H9 (cell line): Measurements from ENCODE around the gene SLC1A4. TPM values are rescaled to one million over a fixed set of nuclear protein-coding genes. Genes with fewer than 3 reads are reported as not detected.

ENCODE experiments used
- DNase-seq: peaks from one replicate; pipeline ENCODE4 v3.0.0-alpha.2; 2017
- H2AFZ ChIP-seq: one replicate; pipeline ENCODE4 v1.6.1; 2013; ENCODE audit warnings: mild to moderate bottlenecking, low read length, control low read depth, moderate library complexity
- H2AK5ac ChIP-seq: 2 replicates; pipeline ENCODE4 v1.6.1; 2013; ENCODE audit warnings: low read length, control low read depth, mixed read lengths; ENCODE audit not compliant: insufficient read length
- H2BK120ac ChIP-seq: one replicate; pipeline ENCODE4 v1.6.1; 2013; ENCODE audit warnings: low read depth, mild to moderate bottlenecking, low read length, control low read depth, inconsistent platforms; ENCODE audit not compliant: poor library complexity, severe bottlenecking
- H2BK12ac ChIP-seq: 2 replicates; pipeline ENCODE4 v1.6.1; 2013; ENCODE audit warnings: low read length, control low read depth, mixed read lengths, low read depth; ENCODE audit not compliant: insufficient read length
- H2BK15ac ChIP-seq: 2 replicates; pipeline ENCODE4 v1.6.1; 2013; ENCODE audit warnings: low read depth, low read length, control low read depth
- H2BK20ac ChIP-seq: one replicate; pipeline ENCODE4 v1.6.1; 2013; ENCODE audit warnings: low read depth, mild to moderate bottlenecking, low read length, control low read depth, inconsistent platforms; ENCODE audit not compliant: poor library complexity, severe bottlenecking
- H2BK5ac ChIP-seq: 2 replicates; pipeline ENCODE4 v1.6.1; 2013; ENCODE audit warnings: low read length, control low read depth, mixed read lengths; ENCODE audit not compliant: insufficient read length
- H3K14ac ChIP-seq: 2 replicates; pipeline ENCODE4 v1.6.1; 2013; ENCODE audit warnings: low read length, control low read depth; ENCODE audit not compliant: insufficient read depth
- H3K18ac ChIP-seq: 2 replicates; pipeline ENCODE4 v1.6.1; 2013; ENCODE audit warnings: low read depth, mild to moderate bottlenecking, mixed read lengths, low read length, control low read depth; ENCODE audit not compliant: insufficient read length
- H3K23ac ChIP-seq: 2 replicates; pipeline ENCODE4 v1.6.1; 2013; ENCODE audit warnings: low read length, control low read depth, mixed read lengths, low read depth; ENCODE audit not compliant: insufficient read length
- H3K23me2 ChIP-seq: 2 replicates; pipeline ENCODE4 v1.6.1; 2013; ENCODE audit warnings: low read depth, mild to moderate bottlenecking, mixed read lengths, low read length, control low read depth; ENCODE audit not compliant: insufficient read length, poor library complexity, severe bottlenecking
- H3K27ac ChIP-seq: 2 replicates; pipeline ENCODE4 v1.5.1; 2013; ENCODE audit warnings: low read length, control low read depth, mixed read lengths, low read depth; ENCODE audit not compliant: insufficient read length
- H3K27me3 ChIP-seq: 2 replicates; pipeline ENCODE4 v1.6.1; 2013; ENCODE audit warnings: low read length, control low read depth, inconsistent platforms; ENCODE audit not compliant: insufficient read depth
- H3K4ac ChIP-seq: 2 replicates; pipeline ENCODE4 v1.6.1; 2013; ENCODE audit warnings: low read depth, mild to moderate bottlenecking, control low read depth, inconsistent platforms, low read length, moderate library complexity
- H3K4me1 ChIP-seq: 2 replicates; pipeline ENCODE4 v1.6.1; 2013; ENCODE audit warnings: low read length, control low read depth, inconsistent platforms; ENCODE audit not compliant: insufficient read depth
- H3K4me2 ChIP-seq: 2 replicates; pipeline ENCODE4 v1.6.1; 2013; ENCODE audit warnings: low read length, control low read depth, mixed read lengths; ENCODE audit not compliant: insufficient read length, insufficient read depth
- H3K56ac ChIP-seq: 2 replicates; pipeline ENCODE4 v1.6.1; 2013; ENCODE audit warnings: low read depth, mild to moderate bottlenecking, mixed read lengths, low read length, control low read depth; ENCODE audit not compliant: insufficient read length
- H3K79me1 ChIP-seq: 2 replicates; pipeline ENCODE4 v1.6.1; 2013; ENCODE audit warnings: low read depth, mild to moderate bottlenecking, moderate library complexity, low read length, control low read depth, inconsistent platforms; ENCODE audit not compliant: insufficient read depth, poor library complexity, severe bottlenecking
- H3K79me2 ChIP-seq: 2 replicates; pipeline ENCODE4 v1.6.1; 2013; ENCODE audit warnings: low read length, control low read depth, inconsistent platforms; ENCODE audit not compliant: insufficient read depth
- H3K9ac ChIP-seq: 2 replicates; pipeline ENCODE4 v1.6.1; 2013; ENCODE audit warnings: low read length, control low read depth, mixed read lengths; ENCODE audit not compliant: insufficient read length; ENCODE audit errors: extremely low read depth
- H3K9me3 ChIP-seq: one replicate; pipeline ENCODE4 v1.6.1; 2013; ENCODE audit warnings: low read depth, low read length, inconsistent platforms; ENCODE audit not compliant: control insufficient read depth
- H3T11ph ChIP-seq: one replicate; pipeline ENCODE4 v1.6.1; 2013; ENCODE audit warnings: mild to moderate bottlenecking, low read length, control low read depth, inconsistent platforms
- H4K20me1 ChIP-seq: one replicate; pipeline ENCODE4 v1.6.1; 2013; ENCODE audit not compliant: control insufficient read depth, insufficient read length, insufficient read depth
- H4K5ac ChIP-seq: 2 replicates; pipeline ENCODE4 v1.6.1; 2013; ENCODE audit warnings: low read depth, mild to moderate bottlenecking, mixed read lengths, low read length, control low read depth; ENCODE audit not compliant: insufficient read length
- H4K8ac ChIP-seq: replicated peaks from 2 replicates; pipeline ENCODE4 v1.6.1; 2013; ENCODE audit warnings: low read length, control low read depth, mixed read lengths, low read depth; ENCODE audit not compliant: insufficient read length
- H4K91ac ChIP-seq: 2 replicates; pipeline ENCODE4 v1.6.1; 2013; ENCODE audit warnings: low read depth, mild to moderate bottlenecking, moderate library complexity, mixed read lengths, low read length, control low read depth; ENCODE audit not compliant: insufficient read length
- H3K27ac Mint-ChIP-seq, 3 experiments: 2 replicates in 2 of 3; 3 replicates in 1 of 3; pipeline ENCODE4 v1.8.0; 2020 to 2021; ENCODE audit warnings: mixed read lengths in 3 of 3, mild to moderate bottlenecking in 1 of 3, moderate library complexity in 1 of 3
- H3K27me3 Mint-ChIP-seq: 2 replicates; pipeline ENCODE4 v1.8.0; 2021; ENCODE audit warnings: low read depth, mild to moderate bottlenecking, moderate library complexity, mixed read lengths
- H3K36me3 Mint-ChIP-seq, 3 experiments: 2 replicates in 2 of 3; 3 replicates in 1 of 3; pipeline ENCODE4 v1.8.0; 2020 to 2021; ENCODE audit warnings: low read depth in 3 of 3, mixed read lengths in 3 of 3; ENCODE audit not compliant: insufficient read depth in 1 of 3
- H3K4me1 Mint-ChIP-seq, 2 experiments: 2 replicates each; pipeline ENCODE4 v1.8.0; 2020; ENCODE audit warnings: mixed read lengths in 2 of 2
- H3K4me3 Mint-ChIP-seq, 2 experiments: 2 replicates in 1 of 2; 3 replicates in 1 of 2; pipeline ENCODE4 v1.8.0; 2020 to 2021; ENCODE audit warnings: mild to moderate bottlenecking in 2 of 2, mixed read lengths in 2 of 2, moderate library complexity in 1 of 2
- H3K9me3 Mint-ChIP-seq, 2 experiments: 2 replicates in 1 of 2; 3 replicates in 1 of 2; pipeline ENCODE4 v1.8.0; 2020; ENCODE audit warnings: mild to moderate bottlenecking in 2 of 2, mixed read lengths in 2 of 2, moderate library complexity in 1 of 2
- CTCF ChIP-seq: fragments of 200-600 bp; sonication (generic); conservative IDR thresholded peaks from 3 replicates; pipeline ENCODE4 v1.8.0; 2021; ENCODE audit warnings: antibody characterized with exemption, mild to moderate bottlenecking
- WGBS: extraction: QIAGEN DNeasy Blood & Tissue Kit; methylation state at CpG from one replicate; pipeline ENCODE4 v1.1.7; 2013; ENCODE audit warnings: missing lambda C conversion rate, low lambda C conversion rate, mixed read lengths; ENCODE audit not compliant: insufficient read length; ENCODE audit errors: extremely low coverage; 5-methylcytosine and 5-hydroxymethylcytosine counted together
- total RNA-seq: library from RNA; stranded (reverse); gene quantifications from 2 replicates; pipeline ENCODE4 v1.2.1, GENCODE V29; 2021

Gene SLC1A4
- total RNA-seq, 1 experiment from 2014 or later = 1.9 TPM

DNA sequence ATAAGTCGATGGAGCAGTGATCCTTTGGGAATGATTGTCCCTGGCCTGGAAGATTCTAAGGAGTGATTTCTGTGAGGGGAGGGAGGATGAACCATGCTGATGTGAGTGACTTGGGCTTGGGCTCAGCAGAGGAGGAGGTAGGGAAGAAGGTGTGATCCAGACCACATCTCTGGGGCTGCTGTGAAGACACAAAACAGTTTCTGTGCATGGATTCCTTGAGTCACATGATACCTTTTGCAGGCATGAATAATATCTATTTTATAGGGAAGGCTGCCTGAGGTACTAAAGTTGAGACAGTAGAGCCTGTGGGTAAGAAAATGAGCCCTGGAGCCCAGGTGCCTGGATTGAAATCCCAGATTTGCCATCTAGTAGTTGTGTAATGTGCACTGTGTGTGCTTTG, 29.8 kb downstream of the SLC1A4 start:
- no peak overlapping the region for H3K27ac ChIP-seq
- Mint-ChIP-seq H3K4me1 (peaks cover 4 to 10% of the 10 kb centered on the region in 2 experiments), H3K27ac (no peak overlapping the region; a peak in 1 of 7 replicates), H3K27me3 (no peaks in the 10 kb centered on the region), H3K36me3 (peaks cover 0 to 2% (median 0%) of the 10 kb centered on the region in 3 experiments; a peak in 3 of 7 replicates), H3K9me3 (no peaks in the 10 kb centered on the region), H3K4me3 (no peak overlapping the region)
- no peak overlapping the region for H2BK120ac ChIP-seq
- no peak overlapping the region for H3T11ph ChIP-seq
- H3K18ac ChIP-seq = no peak overlapping the region
- no peak overlapping the region for H2AK5ac ChIP-seq
- H3K14ac ChIP-seq = no peak overlapping the region
- H4K5ac ChIP-seq = no peak overlapping the region
- no peak overlapping the region for H3K9ac ChIP-seq
- no peak overlapping the region for H4K91ac ChIP-seq
- H2AFZ ChIP-seq = no peak overlapping the region
- H2BK20ac ChIP-seq = no peak overlapping the region
- H2BK12ac ChIP-seq = no peak overlapping the region
- no peak overlapping the region for H3K56ac ChIP-seq
- no peak overlapping the region for H2BK5ac ChIP-seq
- no peak for DNase-seq
- no peak overlapping the region for H3K23ac ChIP-seq
- H3K9me3 ChIP-seq = no peaks in the 10 kb centered on the region
- H3K23me2 ChIP-seq = no peaks in the 10 kb centered on the region
- TF ChIP-seq CTCF = no peak
- H4K20me1 ChIP-seq = no peaks in the 10 kb centered on the region
- no peaks in the 10 kb centered on the region for H3K79me1 ChIP-seq
- H3K4me2 ChIP-seq = no peak overlapping the region
- H2BK15ac ChIP-seq = no peak overlapping the region
- WGBS = no CpG with 5 or more reads among the region's 1 CpG
- H3K79me2 ChIP-seq = no peaks in the 10 kb centered on the region
- H3K4ac ChIP-seq = no peak overlapping the region
- no peak overlapping the region for H4K8ac ChIP-seq
- no peaks in the 10 kb centered on the region for H3K27me3 ChIP-seq
- no peaks in the 10 kb centered on the region; the same call in 1 of the 2 replicates for H3K4me1 ChIP-seq
